Large intestine (tissue), 3 donors: ENCODE measurements around the gene F2. TPM values are rescaled to one million over a fixed set of nuclear protein-coding genes. Genes with fewer than 3 reads are reported as not detected.
"Not testable (repeated sequence)": the region's sequence is repeated elsewhere in the genome, so short reads cannot be mapped to it uniquely, and the experiment has no call there.

ENCODE experiments used
- DNase-seq, 2 donors: peaks; one replicate each; pipeline versions ENCODE4 v3.0.0 to v3.0.0-alpha.2; 2013
- H3K27ac ChIP-seq: one replicate; pipeline ENCODE4 v1.5.1; 2013; ENCODE audit warnings: low read length
- H3K27me3 ChIP-seq: 2 replicates; pipeline ENCODE4 v1.6.1; 2013; ENCODE audit warnings: low read length; ENCODE audit not compliant: control insufficient read depth, insufficient read depth
- H3K36me3 ChIP-seq: 2 replicates; pipeline ENCODE4 v1.6.1; 2013; ENCODE audit warnings: low read length; ENCODE audit not compliant: control insufficient read depth, insufficient read depth
- H3K4me1 ChIP-seq: one replicate; pipeline ENCODE4 v1.6.1; 2013; ENCODE audit warnings: low read length; ENCODE audit not compliant: control insufficient read depth, insufficient read depth
- H3K4me3 ChIP-seq: one replicate; pipeline ENCODE4 v1.5.1; 2013; ENCODE audit warnings: low read length
- H3K9me3 ChIP-seq: one replicate; pipeline ENCODE4 v1.6.1; 2013; ENCODE audit warnings: mild to moderate bottlenecking, low read depth, low read length, moderate library complexity; ENCODE audit not compliant: control insufficient read depth
- WGBS: methylation state at CpG from one replicate; pipeline ENCODE4 v1.1.5; 2013; ENCODE audit warnings: low lambda C conversion rate; ENCODE audit not compliant: insufficient coverage; 5-methylcytosine and 5-hydroxymethylcytosine counted together
- polyA plus RNA-seq: library from polyadenylated mRNA; unstranded; fragments of 120-200 nt; gene quantifications from one replicate; pipeline ENCODE4 v1.2.1, GENCODE V29; 2013

Gene F2
- polyA plus RNA-seq, 1 donor: 0.28 TPM

DNA sequence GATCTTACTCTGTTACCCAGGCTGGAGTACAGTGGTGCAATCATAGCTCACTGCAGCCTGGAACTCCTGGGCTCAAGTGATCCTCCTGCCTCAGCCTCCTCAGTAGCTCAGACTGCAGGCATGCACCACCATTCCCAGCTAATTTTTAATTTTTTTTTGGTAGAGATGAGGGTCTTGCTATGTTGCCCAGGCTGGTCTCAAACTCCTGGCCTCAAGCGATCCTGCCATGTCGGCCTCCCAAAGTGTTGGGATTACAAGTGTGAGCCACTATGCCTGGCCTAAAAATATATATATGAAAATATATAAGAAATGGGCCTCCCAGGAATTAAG, 1.2 kb upstream of the F2 start:
- H3K36me3 ChIP-seq, H3K4me3 ChIP-seq, H3K27me3 ChIP-seq, H3K9me3 ChIP-seq, H3K27ac ChIP-seq, DNase-seq: not testable (repeated sequence)
- peaks cover 17% of the 10 kb centered on the region for H3K4me1 ChIP-seq
- no CpG with 5 or more reads among the region's 2 CpGs for WGBS

- no peaks in the 10 kb centered on the region for H3K27me3 ChIP-seq
- H3K36me3 ChIP-seq: no peaks in the 10 kb centered on the region
- H3K4me1 ChIP-seq: peaks cover 17% of the 10 kb centered on the region
- H3K4me3 ChIP-seq: no peak overlapping the region
- H3K27ac ChIP-seq: no peak overlapping the region
- WGBS: no CpG with 5 or more reads among the region's 11 CpGs
- DNase-seq: peak; percentile 30 to 74
- H3K9me3 ChIP-seq: no peaks in the 10 kb centered on the region
Observed at GRCh38 chr11:46718155-46719019, 626 bp upstream of the F2 start.

- no peaks in the 10 kb centered on the region for H3K36me3 ChIP-seq
- no peak overlapping the region for H3K4me3 ChIP-seq
- no peaks in the 10 kb centered on the region for H3K9me3 ChIP-seq
- WGBS: no CpG with 5 or more reads among the region's 25 CpGs
- H3K27me3 ChIP-seq: no peaks in the 10 kb centered on the region
- no peak overlapping the region for H3K27ac ChIP-seq
- DNase-seq: no peak
- peaks cover 17% of the 10 kb centered on the region for H3K4me1 ChIP-seq
Observed at GRCh38 chr11:46719543-46720218, 668 bp downstream of the F2 start.

GRCh38 chr11:46721286-46721685, 2.3 kb downstream of the F2 start:
- H3K27ac ChIP-seq: no peak overlapping the region
- H3K4me1 ChIP-seq: peaks cover 17% of the 10 kb centered on the region

GRCh38 chr11:46722566-46723358, 3.7 kb downstream of the F2 start:
- Histone ChIP-seq H3K9me3 (no peaks in the 10 kb centered on the region), H3K36me3 (no peaks in the 10 kb centered on the region), H3K27ac (no peak overlapping the region), H3K4me3 (no peak overlapping the region), H3K27me3 (no peaks in the 10 kb centered on the region), H3K4me1 (peaks cover 15% of the 10 kb centered on the region)
- DNase-seq: no peak
- no CpG with 5 or more reads among the region's 11 CpGs for WGBS

More at GRCh38 chr11:46721286-46721685, 2.3 kb downstream of the F2 start:
- Histone ChIP-seq H3K4me3 (no peak overlapping the region), H3K9me3 (no peaks in the 10 kb centered on the region), H3K27me3 (no peaks in the 10 kb centered on the region), H3K36me3 (no peaks in the 10 kb centered on the region)
- WGBS: 86% methylated on average over 1 of the region's 6 CpGs
- DNase-seq: no peak

GRCh38 chr11:46723359-46723680, 4.3 kb downstream of the F2 start:
- Histone ChIP-seq H3K27ac (no peak overlapping the region), H3K36me3 (no peaks in the 10 kb centered on the region), H3K4me1 (peaks cover 10% of the 10 kb centered on the region), H3K27me3 (no peaks in the 10 kb centered on the region), H3K4me3 (no peak overlapping the region), H3K9me3 (no peaks in the 10 kb centered on the region)
- no CpG with 5 or more reads among the region's 8 CpGs for WGBS
- no peak for DNase-seq

GRCh38 chr11:46724088-46724487, 5.1 kb downstream of the F2 start:
- Histone ChIP-seq H3K9me3 (no peaks in the 10 kb centered on the region), H3K4me1 (peaks cover 4% of the 10 kb centered on the region), H3K4me3 (no peak overlapping the region), H3K27me3 (no peaks in the 10 kb centered on the region), H3K27ac (no peak overlapping the region), H3K36me3 (no peaks in the 10 kb centered on the region)
- no CpG with 5 or more reads among the region's 8 CpGs for WGBS
- no peak for DNase-seq

GRCh38 chr11:46725338-46726205, 6.6 kb downstream of the F2 start:
- no peaks in the 10 kb centered on the region for H3K4me1 ChIP-seq
- H3K27me3 ChIP-seq: no peaks in the 10 kb centered on the region
- no peaks in the 10 kb centered on the region for H3K9me3 ChIP-seq
- DNase-seq: no peak
- H3K36me3 ChIP-seq: no peaks in the 10 kb centered on the region
- H3K4me3 ChIP-seq: no peak overlapping the region
- WGBS: no CpG with 5 or more reads among the region's 19 CpGs
- H3K27ac ChIP-seq: no peak overlapping the region

DNA sequence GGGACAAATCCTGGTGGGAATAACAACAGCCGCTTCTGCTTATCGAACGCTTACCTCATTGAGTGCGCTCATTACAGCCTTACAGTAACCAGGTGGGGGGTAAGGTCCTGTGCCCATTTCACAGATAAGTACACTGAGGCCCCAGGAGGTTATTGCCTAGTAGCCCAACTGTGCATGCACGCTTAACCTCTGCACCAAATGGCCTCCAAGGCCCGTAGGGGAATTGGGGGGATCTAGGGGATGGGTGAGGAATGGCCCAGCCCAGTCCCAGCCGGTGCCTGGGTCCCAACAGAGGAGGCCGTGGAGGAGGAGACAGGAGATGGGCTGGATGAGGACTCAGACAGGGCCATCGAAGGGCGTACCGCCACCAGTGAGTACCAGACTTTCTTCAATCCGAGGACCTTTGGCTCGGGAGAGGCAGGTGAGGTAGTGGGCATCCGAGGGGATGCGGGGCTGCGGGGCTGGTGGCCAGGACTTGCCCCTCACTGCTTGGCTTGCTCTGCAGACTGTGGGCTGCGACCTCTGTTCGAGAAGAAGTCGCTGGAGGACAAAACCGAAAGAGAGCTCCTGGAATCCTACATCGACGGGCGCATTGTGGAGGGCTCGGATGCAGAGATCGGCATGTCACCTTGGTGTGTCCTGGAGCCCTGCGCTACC, 7.3 kb downstream of the F2 start:
- Histone ChIP-seq H3K27ac (no peak overlapping the region), H3K4me1 (no peaks in the 10 kb centered on the region), H3K27me3 (no peaks in the 10 kb centered on the region), H3K36me3 (no peaks in the 10 kb centered on the region), H3K9me3 (no peaks in the 10 kb centered on the region), H3K4me3 (no peak overlapping the region)
- 100% methylated on average over 7 of the region's 26 CpGs for WGBS
- no peak for DNase-seq
